ENCODE data around the gene SERPINE2. TPM values are rescaled to one million over a fixed set of nuclear protein-coding genes. Genes with fewer than 3 reads are reported as not detected.
A peak's percentile ranks its signal among the peaks of the same experiment; 100 is the strongest.

The SERPINE2 gene
- total RNA-seq, 1 experiment from 2014 or later, result 380 TPM

- TF ChIP-seq EZH2 (IDR thresholded peaks at IDR 0.05; ENCODE audit: borderline replicate concordance, low read depth, low read length, poor library complexity, severe bottlenecking) (no peak), CTCF (conservative IDR thresholded peaks at IDR 0.05; ENCODE audit: low read depth, low read length) (no peak)
- peak overlapping the region; percentile 25 for H3K27ac ChIP-seq (ENCODE audit: low read depth, low read length, poor library complexity, severe bottlenecking)
- no peaks in the 10 kb centered on the region for H3K9me3 ChIP-seq (ENCODE audit: low read depth, low read length, poor library complexity, severe bottlenecking)
- H3K4me1 ChIP-seq (ENCODE audit: insufficient read depth, low read length, poor library complexity, severe bottlenecking), result peaks cover 52% of the 10 kb centered on the region
- H3K4me3 ChIP-seq (ENCODE audit: low read depth, low read length, poor library complexity, severe bottlenecking), result no peak overlapping the region
- DNase-seq (ENCODE audit: low spot score), result no peak
- no TSS peak for BruUV-seq (replicated peaks)
- intact Hi-C loops (cut with micrococcal nuclease; ENCODE audit: unreplicated experiment), result no loop called here
- H3K36me3 ChIP-seq (ENCODE audit: insufficient read depth, low read length, poor library complexity, severe bottlenecking), result no peaks in the 10 kb centered on the region
- ChIA-PET POLR2A (ENCODE audit: low non-redundant PET) (interaction anchor here (0.7 kb wide), 1 partner anchor 167 kb away, joined by 3 read pairs; no protein-coding TSS in a partner anchor), CTCF (no interaction called here)
- no peaks in the 10 kb centered on the region for H3K27me3 ChIP-seq (replicated peaks; ENCODE audit: insufficient read depth, low read depth, low read length, poor library complexity)
These were observed 106.0 kb downstream of the SERPINE2 start for GRCh38 chr2:223932816-223933800.

GRCh38 chr2:223930103-223930976 lies 108.7 kb downstream of the SERPINE2 start:
- Histone ChIP-seq H3K27me3 (replicated peaks; ENCODE audit: insufficient read depth, low read depth, low read length, poor library complexity) (no peaks in the 10 kb centered on the region), H3K9me3 (ENCODE audit: low read depth, low read length, poor library complexity, severe bottlenecking) (peaks cover 19% of the 10 kb centered on the region), H3K27ac (ENCODE audit: low read depth, low read length, poor library complexity, severe bottlenecking) (peak overlapping the region; percentile 26), H3K4me1 (ENCODE audit: insufficient read depth, low read length, poor library complexity, severe bottlenecking) (peaks cover 32% of the 10 kb centered on the region), H3K4me3 (ENCODE audit: low read depth, low read length, poor library complexity, severe bottlenecking) (no peak overlapping the region), H3K36me3 (ENCODE audit: insufficient read depth, low read length, poor library complexity, severe bottlenecking) (peaks cover 6% of the 10 kb centered on the region)
- CTCF ChIA-PET, result no interaction called here
- intact Hi-C loops (cut with micrococcal nuclease; ENCODE audit: unreplicated experiment), result no loop called here
- DNase-seq (ENCODE audit: low spot score), result no peak
- TF ChIP-seq CTCF (conservative IDR thresholded peaks at IDR 0.05; ENCODE audit: low read depth, low read length) (no peak), EZH2 (IDR thresholded peaks at IDR 0.05; ENCODE audit: borderline replicate concordance, low read depth, low read length, poor library complexity, severe bottlenecking) (no peak)
- POLR2A ChIA-PET (ENCODE audit: low non-redundant PET), result interaction anchor here (0.6 kb wide), 1 partner anchor 28 kb away, joined by 3 read pairs; no protein-coding TSS in a partner anchor
- no TSS peak for BruUV-seq (replicated peaks)

GRCh38 chr2:223929571-223930102 lies 109.4 kb downstream of the SERPINE2 start:
- no peak for DNase-seq (ENCODE audit: low spot score)
- ChIA-PET CTCF (no interaction called here), POLR2A (ENCODE audit: low non-redundant PET) (no interaction called here)
- TF ChIP-seq EZH2 (IDR thresholded peaks at IDR 0.05; ENCODE audit: borderline replicate concordance, low read depth, low read length, poor library complexity, severe bottlenecking) (no peak), CTCF (conservative IDR thresholded peaks at IDR 0.05; ENCODE audit: low read depth, low read length) (no peak)
- Histone ChIP-seq H3K4me3 (ENCODE audit: low read depth, low read length, poor library complexity, severe bottlenecking) (no peak overlapping the region), H3K36me3 (ENCODE audit: insufficient read depth, low read length, poor library complexity, severe bottlenecking) (peaks cover 6% of the 10 kb centered on the region), H3K9me3 (ENCODE audit: low read depth, low read length, poor library complexity, severe bottlenecking) (peaks cover 19% of the 10 kb centered on the region), H3K27me3 (replicated peaks; ENCODE audit: insufficient read depth, low read depth, low read length, poor library complexity) (no peaks in the 10 kb centered on the region), H3K27ac (ENCODE audit: low read depth, low read length, poor library complexity, severe bottlenecking) (no peak overlapping the region), H3K4me1 (ENCODE audit: insufficient read depth, low read length, poor library complexity, severe bottlenecking) (peaks cover 29% of the 10 kb centered on the region)
- intact Hi-C loops (cut with micrococcal nuclease; ENCODE audit: unreplicated experiment), result no loop called here
- BruUV-seq (replicated peaks), result no TSS peak

Data from A673 (cell line).